HEK293 (cell line): Measurements from ENCODE around the gene TFR2.

Experiments
- BCL11A ChIP-seq: fragments of 450-650 bp; formaldehyde crosslinking; IDR thresholded peaks from 2 replicates; pipeline ENCODE4 v1.5.1; 2016; ENCODE audit warnings: low read depth, missing biosample characterization, missing genetic modification characterization
- SCRT2 ChIP-seq: fragments of 450-650 bp; formaldehyde crosslinking; IDR thresholded peaks from 2 replicates; pipeline ENCODE4 v1.5.1; 2016; ENCODE audit warnings: missing biosample characterization, missing genetic modification characterization
- SETDB1 ChIP-seq: IDR thresholded peaks from one replicate; pipeline ENCODE4 v1.6.1; 2017; ENCODE audit warnings: mild to moderate bottlenecking, low read length, moderate library complexity, mixed read lengths; ENCODE audit not compliant: insufficient read length
- ZBTB7A ChIP-seq: fragments of 450-650 bp; formaldehyde crosslinking; IDR thresholded peaks from 2 replicates; pipeline ENCODE4 v1.5.1; 2016; ENCODE audit warnings: low read depth, missing biosample characterization, missing genetic modification characterization
- ZFHX2 ChIP-seq: fragments of 450-650 bp; formaldehyde crosslinking; conservative IDR thresholded peaks from 2 replicates; pipeline ENCODE4 v1.5.1; 2016; ENCODE audit warnings: missing biosample characterization, missing genetic modification characterization
- ZFP3 ChIP-seq: fragments of 450-650 bp; formaldehyde crosslinking; IDR thresholded peaks from 2 replicates; pipeline ENCODE4 v1.5.1; 2016; ENCODE audit warnings: low read depth, missing biosample characterization, missing genetic modification characterization
- ZNF10 ChIP-seq: fragments of 450-650 bp; formaldehyde crosslinking; IDR thresholded peaks from 2 replicates; pipeline ENCODE4 v1.5.1; 2017; ENCODE audit warnings: missing biosample characterization, missing genetic modification characterization
- ZNF121 ChIP-seq: fragments of 450-650 bp; formaldehyde crosslinking; IDR thresholded peaks from 2 replicates; pipeline ENCODE4 v1.5.1; 2016; ENCODE audit warnings: missing biosample characterization, missing genetic modification characterization
- ZNF140 ChIP-seq: fragments of 450-650 bp; formaldehyde crosslinking; IDR thresholded peaks from 2 replicates; pipeline ENCODE4 v1.5.1; 2016; ENCODE audit warnings: missing biosample characterization, missing genetic modification characterization
- ZNF202 ChIP-seq: fragments of 450-650 bp; formaldehyde crosslinking; IDR thresholded peaks from 2 replicates; pipeline ENCODE4 v1.5.1; 2016; ENCODE audit warnings: missing biosample characterization, missing genetic modification characterization, borderline replicate concordance
- ZNF214 ChIP-seq: fragments of 450-650 bp; formaldehyde crosslinking; IDR thresholded peaks from 2 replicates; pipeline ENCODE4 v1.5.1; 2017; ENCODE audit warnings: missing biosample characterization, mild to moderate bottlenecking, missing genetic modification characterization, borderline replicate concordance
- ZNF366 ChIP-seq: fragments of 450-650 bp; formaldehyde crosslinking; conservative IDR thresholded peaks from 2 replicates; pipeline ENCODE4 v1.5.1; 2016; ENCODE audit warnings: missing biosample characterization, missing genetic modification characterization
- ZNF561 ChIP-seq: fragments of 450-650 bp; IDR thresholded peaks from 2 replicates; pipeline ENCODE4 v1.5.1; 2018; ENCODE audit warnings: missing biosample characterization, missing genetic modification characterization, borderline replicate concordance
- ZNF596 ChIP-seq: fragments of 450-650 bp; IDR thresholded peaks from 2 replicates; pipeline ENCODE4 v1.5.0; 2018; ENCODE audit warnings: missing biosample characterization, mild to moderate bottlenecking, missing genetic modification characterization, moderate library complexity
- ZNF610 ChIP-seq: fragments of 450-650 bp; formaldehyde crosslinking; IDR thresholded peaks from 2 replicates; pipeline ENCODE4 v1.5.1; 2016; ENCODE audit warnings: missing biosample characterization, missing genetic modification characterization, borderline replicate concordance
- ZNF624 ChIP-seq: fragments of 450-650 bp; formaldehyde crosslinking; IDR thresholded peaks from 2 replicates; pipeline ENCODE4 v1.5.1; 2017; ENCODE audit warnings: missing biosample characterization, missing genetic modification characterization
- ZNF654 ChIP-seq: fragments of 450-650 bp; formaldehyde crosslinking; IDR thresholded peaks from 2 replicates; pipeline ENCODE4 v1.5.1; 2016; ENCODE audit warnings: low read depth, missing biosample characterization, missing genetic modification characterization
- ZNF658 ChIP-seq: fragments of 450-650 bp; formaldehyde crosslinking; IDR thresholded peaks from 2 replicates; pipeline ENCODE4; 2016; ENCODE audit warnings: missing biosample characterization, missing genetic modification characterization
- ZNF777 ChIP-seq: fragments of 450-650 bp; formaldehyde crosslinking; IDR thresholded peaks from 2 replicates; pipeline ENCODE4 v1.5.1; 2017; ENCODE audit warnings: missing biosample characterization, missing genetic modification characterization, borderline replicate concordance
- ZNF792 ChIP-seq: fragments of 450-650 bp; formaldehyde crosslinking; IDR thresholded peaks from 2 replicates; pipeline ENCODE4 v1.5.1; 2016; ENCODE audit warnings: missing biosample characterization, missing genetic modification characterization
- ZNF837 ChIP-seq: fragments of 450-650 bp; formaldehyde crosslinking; IDR thresholded peaks from 2 replicates; pipeline ENCODE4 v1.5.1; 2016; ENCODE audit warnings: missing biosample characterization, missing genetic modification characterization
- ZNF843 ChIP-seq: fragments of 450-650 bp; formaldehyde crosslinking; IDR thresholded peaks from 2 replicates; pipeline ENCODE4 v1.5.1; 2016; ENCODE audit warnings: missing biosample characterization, missing genetic modification characterization
- ZSCAN16 ChIP-seq: fragments of 450-650 bp; formaldehyde crosslinking; IDR thresholded peaks from 2 replicates; pipeline ENCODE4 v1.5.1; 2016; ENCODE audit warnings: missing biosample characterization, missing genetic modification characterization
- TF ChIP-seq, protein P1 (sequence below): fragments of 450-650 bp; formaldehyde crosslinking; IDR thresholded peaks from 2 replicates; pipeline ENCODE4 v1.5.1; 2017; ENCODE audit warnings: missing biosample characterization, missing genetic modification characterization
- TF ChIP-seq, protein P2 (sequence below): fragments of 450-650 bp; formaldehyde crosslinking; IDR thresholded peaks from 2 replicates; pipeline ENCODE4 v1.5.1; 2016; ENCODE audit warnings: missing biosample characterization, missing genetic modification characterization
- TF ChIP-seq, protein P3 (sequence below): fragments of 450-650 bp; IDR thresholded peaks from 2 replicates; pipeline ENCODE4 v1.5.1; 2018; ENCODE audit warnings: missing biosample characterization, mild to moderate bottlenecking, missing genetic modification characterization
- TF ChIP-seq, protein P4 (sequence below): fragments of 450-650 bp; formaldehyde crosslinking; IDR thresholded peaks from 2 replicates; pipeline ENCODE4 v1.5.1; 2017; ENCODE audit warnings: missing biosample characterization, missing genetic modification characterization
- TF ChIP-seq, protein P5 (sequence below): IDR thresholded peaks from 2 replicates; pipeline ENCODE4 v1.6.1; 2011; ENCODE audit warnings: mild to moderate bottlenecking, low read depth, low read length, borderline replicate concordance
- TF ChIP-seq, protein P6 (sequence below): fragments of 450-650 bp; formaldehyde crosslinking; optimal IDR thresholded peaks from 2 replicates; pipeline ENCODE3; 2016; ENCODE audit warnings: missing biosample characterization, mild to moderate bottlenecking, missing genetic modification characterization
- TF ChIP-seq, protein P7 (sequence below): fragments of 450-650 bp; formaldehyde crosslinking; IDR thresholded peaks from 2 replicates; pipeline ENCODE4 v1.5.1; 2016; ENCODE audit warnings: missing biosample characterization, missing genetic modification characterization

Gene TFR2

DNA sequence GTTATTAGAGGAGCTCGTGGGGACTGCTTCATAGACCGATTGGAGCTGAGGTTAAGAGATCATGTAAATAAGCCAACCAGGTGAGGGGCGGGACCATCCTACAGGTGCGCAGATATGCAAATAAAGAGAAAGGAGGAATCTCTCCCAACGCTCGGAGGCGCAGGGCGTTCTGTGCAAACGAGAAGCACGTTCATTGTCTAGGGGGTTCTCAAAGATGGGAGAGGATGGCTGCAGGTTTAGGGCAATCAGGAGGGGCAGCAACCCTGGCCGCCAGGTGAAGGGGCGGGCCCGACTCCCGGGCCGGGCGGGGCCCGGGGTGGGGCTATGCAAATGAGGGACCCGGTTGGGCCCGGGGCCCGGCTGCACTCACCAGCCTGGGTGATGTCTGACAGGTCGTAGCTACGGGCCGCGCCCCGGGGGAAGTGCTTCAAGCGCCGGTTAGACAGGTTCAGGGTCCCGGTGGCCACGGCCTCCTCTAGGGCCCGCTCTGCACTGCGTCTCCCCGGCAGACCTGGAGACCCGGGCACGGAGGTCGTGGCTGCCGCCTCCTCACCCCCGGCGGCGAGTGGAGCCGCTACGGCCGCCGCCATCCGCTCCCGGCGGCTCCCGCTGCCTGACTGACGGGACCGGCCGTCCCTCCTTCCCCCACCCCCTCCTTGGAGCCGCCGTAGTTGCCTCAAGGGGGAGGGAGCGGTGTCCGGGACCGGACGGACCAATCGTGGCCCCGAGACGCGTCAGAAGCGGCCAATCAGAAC lies 55.7 kb downstream of the TFR2 start, which contains the start of gene LRCH4 (continued):
- TF ChIP-seq, protein P1, sequence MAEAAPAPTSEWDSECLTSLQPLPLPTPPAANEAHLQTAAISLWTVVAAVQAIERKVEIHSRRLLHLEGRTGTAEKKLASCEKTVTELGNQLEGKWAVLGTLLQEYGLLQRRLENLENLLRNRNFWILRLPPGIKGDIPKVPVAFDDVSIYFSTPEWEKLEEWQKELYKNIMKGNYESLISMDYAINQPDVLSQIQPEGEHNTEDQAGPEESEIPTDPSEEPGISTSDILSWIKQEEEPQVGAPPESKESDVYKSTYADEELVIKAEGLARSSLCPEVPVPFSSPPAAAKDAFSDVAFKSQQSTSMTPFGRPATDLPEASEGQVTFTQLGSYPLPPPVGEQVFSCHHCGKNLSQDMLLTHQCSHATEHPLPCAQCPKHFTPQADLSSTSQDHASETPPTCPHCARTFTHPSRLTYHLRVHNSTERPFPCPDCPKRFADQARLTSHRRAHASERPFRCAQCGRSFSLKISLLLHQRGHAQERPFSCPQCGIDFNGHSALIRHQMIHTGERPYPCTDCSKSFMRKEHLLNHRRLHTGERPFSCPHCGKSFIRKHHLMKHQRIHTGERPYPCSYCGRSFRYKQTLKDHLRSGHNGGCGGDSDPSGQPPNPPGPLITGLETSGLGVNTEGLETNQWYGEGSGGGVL (tag by site-specific recombination) = peak; percentile 64
- TF ChIP-seq ZNF792 (no peak), ZNF561 (tag by site-specific recombination) (no peak; the same call in 1 of the 2 replicates), ZNF624 (tag by site-specific recombination) (peak; percentile 68; the same call in 1 of the 2 replicates), ZSCAN16 (tag by site-specific recombination) (0 out of 2 replicates have a peak, but pooled peaks have one; percentile 58), ZNF837 (tag by site-specific recombination) (0 out of 2 replicates have a peak, but pooled peaks have one; percentile 56), ZNF140 (tag by site-specific recombination) (no peak), ZNF366 (peak; percentile 73), ZNF214 (tag by site-specific recombination) (no peak), ZFHX2 (tag by site-specific recombination) (peak; percentile 46; the same call in 1 of the 2 replicates), SCRT2 (peak; percentile 86), ZNF596 (tag by site-specific recombination) (no peak), ZNF10 (0 out of 2 replicates have a peak, but pooled peaks have one; percentile 56), ZNF843 (tag by site-specific recombination) (peak; percentile 82), ZNF654 (tag by site-specific recombination) (no peak), ZNF202 (tag by site-specific recombination) (no peak), ZNF610 (tag by site-specific recombination) (peak; percentile 92; the same call in 1 of the 2 replicates), ZBTB7A (tag by site-specific recombination) (peak; percentile 98), BCL11A (tag by site-specific recombination) (no peak), ZNF658 (no peak), SETDB1 (no peak), ZNF121 (no peak), ZNF777 (tag by site-specific recombination) (no peak), ZFP3 (tag by site-specific recombination) (no peak)
- TF ChIP-seq, protein P2, sequence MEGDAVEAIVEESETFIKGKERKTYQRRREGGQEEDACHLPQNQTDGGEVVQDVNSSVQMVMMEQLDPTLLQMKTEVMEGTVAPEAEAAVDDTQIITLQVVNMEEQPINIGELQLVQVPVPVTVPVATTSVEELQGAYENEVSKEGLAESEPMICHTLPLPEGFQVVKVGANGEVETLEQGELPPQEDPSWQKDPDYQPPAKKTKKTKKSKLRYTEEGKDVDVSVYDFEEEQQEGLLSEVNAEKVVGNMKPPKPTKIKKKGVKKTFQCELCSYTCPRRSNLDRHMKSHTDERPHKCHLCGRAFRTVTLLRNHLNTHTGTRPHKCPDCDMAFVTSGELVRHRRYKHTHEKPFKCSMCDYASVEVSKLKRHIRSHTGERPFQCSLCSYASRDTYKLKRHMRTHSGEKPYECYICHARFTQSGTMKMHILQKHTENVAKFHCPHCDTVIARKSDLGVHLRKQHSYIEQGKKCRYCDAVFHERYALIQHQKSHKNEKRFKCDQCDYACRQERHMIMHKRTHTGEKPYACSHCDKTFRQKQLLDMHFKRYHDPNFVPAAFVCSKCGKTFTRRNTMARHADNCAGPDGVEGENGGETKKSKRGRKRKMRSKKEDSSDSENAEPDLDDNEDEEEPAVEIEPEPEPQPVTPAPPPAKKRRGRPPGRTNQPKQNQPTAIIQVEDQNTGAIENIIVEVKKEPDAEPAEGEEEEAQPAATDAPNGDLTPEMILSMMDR (tag by site-specific recombination) = peak; percentile 47; the same call in 1 of the 2 replicates
- TF ChIP-seq, protein P3, sequence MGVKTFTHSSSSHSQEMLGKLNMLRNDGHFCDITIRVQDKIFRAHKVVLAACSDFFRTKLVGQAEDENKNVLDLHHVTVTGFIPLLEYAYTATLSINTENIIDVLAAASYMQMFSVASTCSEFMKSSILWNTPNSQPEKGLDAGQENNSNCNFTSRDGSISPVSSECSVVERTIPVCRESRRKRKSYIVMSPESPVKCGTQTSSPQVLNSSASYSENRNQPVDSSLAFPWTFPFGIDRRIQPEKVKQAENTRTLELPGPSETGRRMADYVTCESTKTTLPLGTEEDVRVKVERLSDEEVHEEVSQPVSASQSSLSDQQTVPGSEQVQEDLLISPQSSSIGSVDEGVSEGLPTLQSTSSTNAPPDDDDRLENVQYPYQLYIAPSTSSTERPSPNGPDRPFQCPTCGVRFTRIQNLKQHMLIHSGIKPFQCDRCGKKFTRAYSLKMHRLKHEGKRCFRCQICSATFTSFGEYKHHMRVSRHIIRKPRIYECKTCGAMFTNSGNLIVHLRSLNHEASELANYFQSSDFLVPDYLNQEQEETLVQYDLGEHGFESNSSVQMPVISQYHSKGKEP = no peak
- TF ChIP-seq, protein P4, sequence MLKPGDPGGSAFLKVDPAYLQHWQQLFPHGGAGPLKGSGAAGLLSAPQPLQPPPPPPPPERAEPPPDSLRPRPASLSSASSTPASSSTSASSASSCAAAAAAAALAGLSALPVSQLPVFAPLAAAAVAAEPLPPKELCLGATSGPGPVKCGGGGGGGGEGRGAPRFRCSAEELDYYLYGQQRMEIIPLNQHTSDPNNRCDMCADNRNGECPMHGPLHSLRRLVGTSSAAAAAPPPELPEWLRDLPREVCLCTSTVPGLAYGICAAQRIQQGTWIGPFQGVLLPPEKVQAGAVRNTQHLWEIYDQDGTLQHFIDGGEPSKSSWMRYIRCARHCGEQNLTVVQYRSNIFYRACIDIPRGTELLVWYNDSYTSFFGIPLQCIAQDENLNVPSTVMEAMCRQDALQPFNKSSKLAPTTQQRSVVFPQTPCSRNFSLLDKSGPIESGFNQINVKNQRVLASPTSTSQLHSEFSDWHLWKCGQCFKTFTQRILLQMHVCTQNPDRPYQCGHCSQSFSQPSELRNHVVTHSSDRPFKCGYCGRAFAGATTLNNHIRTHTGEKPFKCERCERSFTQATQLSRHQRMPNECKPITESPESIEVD = no peak
- TF ChIP-seq, protein P5, sequence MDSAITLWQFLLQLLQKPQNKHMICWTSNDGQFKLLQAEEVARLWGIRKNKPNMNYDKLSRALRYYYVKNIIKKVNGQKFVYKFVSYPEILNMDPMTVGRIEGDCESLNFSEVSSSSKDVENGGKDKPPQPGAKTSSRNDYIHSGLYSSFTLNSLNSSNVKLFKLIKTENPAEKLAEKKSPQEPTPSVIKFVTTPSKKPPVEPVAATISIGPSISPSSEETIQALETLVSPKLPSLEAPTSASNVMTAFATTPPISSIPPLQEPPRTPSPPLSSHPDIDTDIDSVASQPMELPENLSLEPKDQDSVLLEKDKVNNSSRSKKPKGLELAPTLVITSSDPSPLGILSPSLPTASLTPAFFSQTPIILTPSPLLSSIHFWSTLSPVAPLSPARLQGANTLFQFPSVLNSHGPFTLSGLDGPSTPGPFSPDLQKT = no peak
- TF ChIP-seq, protein P6, sequence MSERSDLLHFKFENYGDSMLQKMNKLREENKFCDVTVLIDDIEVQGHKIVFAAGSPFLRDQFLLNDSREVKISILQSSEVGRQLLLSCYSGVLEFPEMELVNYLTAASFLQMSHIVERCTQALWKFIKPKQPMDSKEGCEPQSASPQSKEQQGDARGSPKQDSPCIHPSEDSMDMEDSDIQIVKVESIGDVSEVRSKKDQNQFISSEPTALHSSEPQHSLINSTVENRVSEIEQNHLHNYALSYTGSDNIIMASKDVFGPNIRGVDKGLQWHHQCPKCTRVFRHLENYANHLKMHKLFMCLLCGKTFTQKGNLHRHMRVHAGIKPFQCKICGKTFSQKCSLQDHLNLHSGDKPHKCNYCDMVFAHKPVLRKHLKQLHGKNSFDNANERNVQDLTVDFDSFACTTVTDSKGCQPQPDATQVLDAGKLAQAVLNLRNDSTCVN (tag by site-specific recombination) = peak; percentile 74
- TF ChIP-seq, protein P7, sequence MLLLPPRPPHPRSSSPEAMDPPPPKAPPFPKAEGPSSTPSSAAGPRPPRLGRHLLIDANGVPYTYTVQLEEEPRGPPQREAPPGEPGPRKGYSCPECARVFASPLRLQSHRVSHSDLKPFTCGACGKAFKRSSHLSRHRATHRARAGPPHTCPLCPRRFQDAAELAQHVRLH (tag by site-specific recombination) = peak; percentile 78
